ENCODE measurements around the gene KCTD12.

Gene KCTD12

DNA sequence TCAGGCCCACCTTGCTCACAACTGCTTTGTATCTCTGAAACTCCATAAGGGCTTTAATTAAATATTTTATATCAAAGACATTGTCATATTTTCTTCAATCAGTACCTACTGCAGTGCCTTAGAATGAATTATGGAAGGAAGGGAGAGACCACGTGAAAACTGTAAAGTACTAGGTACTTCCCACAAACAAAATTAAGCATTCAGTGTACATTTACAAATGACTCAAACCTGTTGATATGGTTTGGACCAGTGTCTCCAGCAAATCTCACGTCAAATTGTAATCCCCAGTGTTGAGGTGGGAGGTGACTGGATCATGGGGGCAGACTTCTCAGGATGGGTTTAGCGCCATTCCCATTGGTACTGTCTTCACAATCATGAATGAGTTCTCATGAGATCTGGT, 23.2 kb downstream of the KCTD12 start:
- no peak for DNase-seq
- Histone ChIP-seq H3K36me3 (no peaks in the 10 kb centered on the region), H3K27ac (no peak overlapping the region), H3K9me3 (ENCODE audit: severe bottlenecking) (no peaks in the 10 kb centered on the region), H3K4me3 (ENCODE audit: low read depth, low read length) (no peak overlapping the region), H3K27me3 (ENCODE audit: insufficient read depth, low read depth, severe bottlenecking) (no peaks in the 10 kb centered on the region)
- TF ChIP-seq, protein P1, sequence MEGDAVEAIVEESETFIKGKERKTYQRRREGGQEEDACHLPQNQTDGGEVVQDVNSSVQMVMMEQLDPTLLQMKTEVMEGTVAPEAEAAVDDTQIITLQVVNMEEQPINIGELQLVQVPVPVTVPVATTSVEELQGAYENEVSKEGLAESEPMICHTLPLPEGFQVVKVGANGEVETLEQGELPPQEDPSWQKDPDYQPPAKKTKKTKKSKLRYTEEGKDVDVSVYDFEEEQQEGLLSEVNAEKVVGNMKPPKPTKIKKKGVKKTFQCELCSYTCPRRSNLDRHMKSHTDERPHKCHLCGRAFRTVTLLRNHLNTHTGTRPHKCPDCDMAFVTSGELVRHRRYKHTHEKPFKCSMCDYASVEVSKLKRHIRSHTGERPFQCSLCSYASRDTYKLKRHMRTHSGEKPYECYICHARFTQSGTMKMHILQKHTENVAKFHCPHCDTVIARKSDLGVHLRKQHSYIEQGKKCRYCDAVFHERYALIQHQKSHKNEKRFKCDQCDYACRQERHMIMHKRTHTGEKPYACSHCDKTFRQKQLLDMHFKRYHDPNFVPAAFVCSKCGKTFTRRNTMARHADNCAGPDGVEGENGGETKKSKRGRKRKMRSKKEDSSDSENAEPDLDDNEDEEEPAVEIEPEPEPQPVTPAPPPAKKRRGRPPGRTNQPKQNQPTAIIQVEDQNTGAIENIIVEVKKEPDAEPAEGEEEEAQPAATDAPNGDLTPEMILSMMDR (IDR thresholded peaks at IDR 0.05; ENCODE audit: low read depth, low read length): no peak

DNA sequence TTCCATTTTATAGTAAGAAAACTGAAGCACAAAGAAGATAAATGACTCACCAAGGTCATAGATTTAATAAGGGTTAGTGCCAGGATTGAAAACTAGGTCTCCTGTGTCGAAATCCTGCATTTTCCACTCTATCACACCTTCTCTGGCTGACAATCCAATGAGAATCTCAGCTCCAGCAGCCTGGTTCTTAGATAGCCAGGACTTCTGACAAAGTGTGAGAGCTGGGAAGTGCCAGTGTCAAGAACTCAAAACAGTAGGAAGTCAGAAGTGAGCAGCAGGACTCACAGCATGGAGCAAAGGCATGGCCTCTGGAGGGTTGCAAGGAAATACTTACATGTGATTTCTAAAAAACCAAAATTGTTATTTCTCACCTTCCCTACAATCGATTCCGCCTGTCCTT, 24.3 kb downstream of the KCTD12 start:
- Histone ChIP-seq H3K27ac (no peak overlapping the region), H3K4me3 (ENCODE audit: low read depth, low read length) (no peak overlapping the region), H3K36me3 (no peaks in the 10 kb centered on the region), H3K9me3 (ENCODE audit: severe bottlenecking) (no peaks in the 10 kb centered on the region), H3K27me3 (ENCODE audit: insufficient read depth, low read depth, severe bottlenecking) (no peaks in the 10 kb centered on the region)
- DNase-seq: no peak
- TF ChIP-seq, protein P1 (IDR thresholded peaks at IDR 0.05; ENCODE audit: low read depth, low read length): no peak

DNA sequence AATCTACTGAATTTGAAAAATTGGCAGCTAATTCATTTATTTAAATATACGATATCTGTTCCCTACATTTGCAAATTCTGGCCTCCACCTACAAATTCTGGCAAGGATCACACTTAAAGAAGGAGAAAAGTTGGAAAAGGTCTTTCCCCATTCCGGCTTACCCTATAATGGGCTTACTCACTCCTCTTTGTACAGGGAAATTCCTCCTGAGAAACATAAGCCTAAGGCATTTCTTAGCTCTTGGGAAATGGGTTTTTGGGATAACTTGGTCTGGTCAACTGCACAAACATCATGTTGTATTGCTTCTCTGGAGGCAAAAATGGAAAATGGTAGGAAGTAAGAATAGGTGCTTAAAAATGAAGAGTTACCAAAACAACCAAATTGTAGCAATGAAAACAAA, 25.5 kb downstream of the KCTD12 start:
- no peak overlapping the region for H3K4me3 ChIP-seq (ENCODE audit: low read depth, low read length)
- no peaks in the 10 kb centered on the region for H3K27me3 ChIP-seq (ENCODE audit: insufficient read depth, low read depth, severe bottlenecking)
- H3K9me3 ChIP-seq (ENCODE audit: severe bottlenecking): no peaks in the 10 kb centered on the region
- TF ChIP-seq, protein P1 (IDR thresholded peaks at IDR 0.05; ENCODE audit: low read depth, low read length): no peak
- DNase-seq: no peak
- no peaks in the 10 kb centered on the region for H3K36me3 ChIP-seq
- H3K27ac ChIP-seq: no peak overlapping the region

DNA sequence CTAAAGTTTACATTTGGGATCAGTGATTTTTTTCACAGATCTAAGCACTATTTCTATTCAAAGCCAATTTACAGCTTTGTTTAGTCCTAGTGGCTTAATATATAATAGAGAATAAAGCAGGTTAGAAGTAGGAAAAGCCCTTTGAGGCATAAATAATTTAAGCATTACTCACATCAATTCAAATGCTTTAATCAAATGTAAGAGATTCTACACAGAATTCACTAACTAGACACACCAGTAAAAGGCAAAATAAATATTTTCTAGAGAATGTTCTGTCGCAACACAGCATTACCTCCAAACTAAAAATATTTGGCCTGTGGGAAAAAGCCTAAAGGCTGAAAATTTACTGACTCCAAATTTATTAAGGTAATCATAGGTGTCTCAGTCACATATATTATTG, 31.3 kb downstream of the KCTD12 start:
- no peaks in the 10 kb centered on the region for H3K36me3 ChIP-seq
- H3K27me3 ChIP-seq (ENCODE audit: insufficient read depth, low read depth, severe bottlenecking): no peaks in the 10 kb centered on the region
- no peak for DNase-seq
- TF ChIP-seq, protein P1 (IDR thresholded peaks at IDR 0.05; ENCODE audit: low read depth, low read length): no peak
- H3K4me3 ChIP-seq (ENCODE audit: low read depth, low read length): no peak overlapping the region
- no peak overlapping the region for H3K27ac ChIP-seq
- no peaks in the 10 kb centered on the region for H3K9me3 ChIP-seq (ENCODE audit: severe bottlenecking)

DNA sequence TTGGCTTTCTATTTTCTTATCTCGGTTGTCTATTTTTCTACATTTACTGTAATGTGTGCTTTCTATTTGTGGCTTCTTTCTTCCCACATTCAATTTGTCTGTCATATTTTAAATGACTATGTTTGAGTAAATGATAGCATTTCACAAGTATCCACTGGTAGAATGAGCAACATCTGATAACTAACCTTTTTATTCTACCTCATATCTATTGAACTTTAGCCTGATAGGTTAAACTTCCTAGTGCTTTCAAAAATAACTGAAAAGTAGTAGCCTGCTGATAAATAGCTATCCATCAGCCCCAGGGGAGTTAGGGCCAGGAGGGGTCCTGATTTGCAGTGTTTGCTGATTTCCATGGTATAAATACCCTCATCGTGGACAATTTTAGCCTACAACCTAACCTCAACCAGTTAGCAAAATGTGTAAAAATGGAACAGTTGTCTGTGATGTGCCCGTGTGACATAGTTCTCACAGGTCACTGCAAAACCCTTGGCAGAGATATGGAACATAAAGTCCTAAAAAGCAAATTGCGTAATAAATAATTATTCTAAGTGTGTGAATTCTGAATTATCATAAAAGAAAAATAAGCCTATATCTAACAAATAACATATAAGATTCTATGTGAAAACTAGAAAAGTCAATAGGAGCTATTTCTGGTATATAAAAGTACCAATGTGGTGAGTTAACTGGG, 32.1 kb downstream of the KCTD12 start:
- no peak overlapping the region for H3K27ac ChIP-seq
- H3K9me3 ChIP-seq (ENCODE audit: severe bottlenecking): no peaks in the 10 kb centered on the region
- TF ChIP-seq, protein P1 (IDR thresholded peaks at IDR 0.05; ENCODE audit: low read depth, low read length): no peak
- H3K27me3 ChIP-seq (ENCODE audit: insufficient read depth, low read depth, severe bottlenecking): no peaks in the 10 kb centered on the region
- H3K4me3 ChIP-seq (ENCODE audit: low read depth, low read length): no peak overlapping the region
- no peaks in the 10 kb centered on the region for H3K36me3 ChIP-seq
- no peak for DNase-seq

DNA sequence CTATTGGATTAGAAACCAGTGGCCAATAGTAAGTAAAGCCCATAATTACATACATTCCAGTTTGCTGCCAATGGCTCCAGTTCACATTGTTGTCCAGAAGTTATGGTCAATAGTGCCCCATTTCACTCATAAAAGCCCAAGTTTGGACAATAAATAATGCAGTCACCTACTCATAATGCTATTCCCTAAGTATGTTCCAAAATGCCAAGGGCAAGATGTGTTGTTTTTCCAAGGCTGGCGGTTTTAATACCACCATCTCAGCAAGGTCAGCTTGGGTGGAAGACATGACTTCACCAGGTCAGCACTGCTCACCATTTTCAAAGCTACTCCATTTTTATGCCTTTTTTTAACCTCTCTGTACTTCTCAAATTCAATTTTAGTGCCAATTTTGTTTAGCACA, 32.7 kb downstream of the KCTD12 start:
- no peaks in the 10 kb centered on the region for H3K9me3 ChIP-seq (ENCODE audit: severe bottlenecking)
- no peaks in the 10 kb centered on the region for H3K36me3 ChIP-seq
- no peaks in the 10 kb centered on the region for H3K27me3 ChIP-seq (ENCODE audit: insufficient read depth, low read depth, severe bottlenecking)
- TF ChIP-seq, protein P1 (IDR thresholded peaks at IDR 0.05; ENCODE audit: low read depth, low read length): no peak
- DNase-seq: no peak
- no peak overlapping the region for H3K27ac ChIP-seq
- no peak overlapping the region for H3K4me3 ChIP-seq (ENCODE audit: low read depth, low read length)

Data from WERI-Rb-1 (cell line).